Lower leg skin (tissue), 3 donors: ENCODE data around the gene SPECC1L.

Source experiments
- POLR2A ChIP-seq, 2 donors: fragments of 450-650 bp; IDR thresholded peaks; one replicate each; pipeline ENCODE4 v1.6.1; 2016 to 2017; ENCODE audit warnings: antibody characterized with exemption in 2 of 2, mild to moderate bottlenecking in 1 of 2, moderate library complexity in 1 of 2
- TF ChIP-seq, protein P1 (sequence below), 3 donors: fragments of 450-650 bp; IDR thresholded peaks; one replicate each; pipeline ENCODE4 v1.5.1; 2016; ENCODE audit warnings: antibody characterized with exemption in 3 of 3, mild to moderate bottlenecking in 3 of 3, moderate library complexity in 2 of 3

GRCh38 chr22:24361976-24362646 is 91.5 kb downstream of the SPECC1L start:
- TF ChIP-seq, protein P1, sequence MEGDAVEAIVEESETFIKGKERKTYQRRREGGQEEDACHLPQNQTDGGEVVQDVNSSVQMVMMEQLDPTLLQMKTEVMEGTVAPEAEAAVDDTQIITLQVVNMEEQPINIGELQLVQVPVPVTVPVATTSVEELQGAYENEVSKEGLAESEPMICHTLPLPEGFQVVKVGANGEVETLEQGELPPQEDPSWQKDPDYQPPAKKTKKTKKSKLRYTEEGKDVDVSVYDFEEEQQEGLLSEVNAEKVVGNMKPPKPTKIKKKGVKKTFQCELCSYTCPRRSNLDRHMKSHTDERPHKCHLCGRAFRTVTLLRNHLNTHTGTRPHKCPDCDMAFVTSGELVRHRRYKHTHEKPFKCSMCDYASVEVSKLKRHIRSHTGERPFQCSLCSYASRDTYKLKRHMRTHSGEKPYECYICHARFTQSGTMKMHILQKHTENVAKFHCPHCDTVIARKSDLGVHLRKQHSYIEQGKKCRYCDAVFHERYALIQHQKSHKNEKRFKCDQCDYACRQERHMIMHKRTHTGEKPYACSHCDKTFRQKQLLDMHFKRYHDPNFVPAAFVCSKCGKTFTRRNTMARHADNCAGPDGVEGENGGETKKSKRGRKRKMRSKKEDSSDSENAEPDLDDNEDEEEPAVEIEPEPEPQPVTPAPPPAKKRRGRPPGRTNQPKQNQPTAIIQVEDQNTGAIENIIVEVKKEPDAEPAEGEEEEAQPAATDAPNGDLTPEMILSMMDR (IDR thresholded peaks at IDR 0.05) = no peak
- TF ChIP-seq POLR2A (IDR thresholded peaks at IDR 0.05) = no peak
